ENCODE measurements around the gene PIR.

GRCh38 chrX:15435836-15436619 is 57.1 kb downstream of the PIR start:
- TF ChIP-seq JUND (IDR thresholded peaks at IDR 0.05; ENCODE audit: low read length) (no peak), PHF8 (conservative IDR thresholded peaks at IDR 0.05; ENCODE audit: low read depth, low read length) (no peak), POLR2A (IDR thresholded peaks at IDR 0.05; ENCODE audit: control extremely low read depth in 1 of 2, low read depth in 2 of 2, low read length in 2 of 2) (no peak), CREB1 (IDR thresholded peaks at IDR 0.05) (no peak), TAF1 (IDR thresholded peaks at IDR 0.05; ENCODE audit: low read depth, low read length) (no peak), CTCF (IDR thresholded peaks at IDR 0.05; ENCODE audit: control extremely low read depth in 1 of 3, insufficient read depth in 1 of 3, low read depth in 1 of 3, low read length in 3 of 3) (no peak), BACH1 (IDR thresholded peaks at IDR 0.05; ENCODE audit: low read length) (no peak), KDM5A (IDR thresholded peaks at IDR 0.05; ENCODE audit: low read length) (no peak)
- TF ChIP-seq, protein P1, sequence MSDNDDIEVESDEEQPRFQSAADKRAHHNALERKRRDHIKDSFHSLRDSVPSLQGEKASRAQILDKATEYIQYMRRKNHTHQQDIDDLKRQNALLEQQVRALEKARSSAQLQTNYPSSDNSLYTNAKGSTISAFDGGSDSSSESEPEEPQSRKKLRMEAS (IDR thresholded peaks at IDR 0.05): no peak

Data from H1 (cell line).